Activated naive CD4-positive, alpha-beta T cell treated with anti-CD3 and anti-CD28 coated beads, Interleukin-2, amount 50 U/mL, for 72 hours (primary cell): ENCODE data around the gene ATP5F1B. TPM values are rescaled to one million over a fixed set of nuclear protein-coding genes. Genes with fewer than 3 reads are reported as not detected.
A peak's percentile ranks its signal among the peaks of the same experiment; 100 is the strongest.

ENCODE experiments used
- ATAC-seq, 2 donors: fragments of 150-1000 bp; cut with Tn5 transposase; 2 replicates each; pipeline ENCODE4 v1.10.0; 2021; ENCODE audit warnings: mild to moderate bottlenecking in 2 of 2, moderate library complexity in 2 of 2
- DNase-seq, 2 donors: peaks; one replicate each; pipeline ENCODE4 v3.0.0; 2021 to 2022; ENCODE audit warnings: low spot score in 2 of 2
- H3K27ac Mint-ChIP-seq, 2 donors: one replicate each; pipeline ENCODE4 v1.8.0; 2022; ENCODE audit warnings: mild to moderate bottlenecking in 2 of 2, mixed read lengths in 2 of 2
- H3K36me3 Mint-ChIP-seq, 2 donors: one replicate each; pipeline ENCODE4 v1.8.0; 2022; ENCODE audit warnings: mixed read lengths in 2 of 2
- H3K9me3 Mint-ChIP-seq, 2 donors: one replicate each; pipeline ENCODE4 v1.8.0; 2022; ENCODE audit warnings: mixed read lengths in 2 of 2
- total RNA-seq, 2 donors: library from RNA; stranded (reverse); gene quantifications; one replicate each; pipeline ENCODE4 v1.2.3, GENCODE V29; 2022

ATP5F1B gene
- total RNA-seq, 2 donors from 2014 or later = 788 to 897 TPM

DNA sequence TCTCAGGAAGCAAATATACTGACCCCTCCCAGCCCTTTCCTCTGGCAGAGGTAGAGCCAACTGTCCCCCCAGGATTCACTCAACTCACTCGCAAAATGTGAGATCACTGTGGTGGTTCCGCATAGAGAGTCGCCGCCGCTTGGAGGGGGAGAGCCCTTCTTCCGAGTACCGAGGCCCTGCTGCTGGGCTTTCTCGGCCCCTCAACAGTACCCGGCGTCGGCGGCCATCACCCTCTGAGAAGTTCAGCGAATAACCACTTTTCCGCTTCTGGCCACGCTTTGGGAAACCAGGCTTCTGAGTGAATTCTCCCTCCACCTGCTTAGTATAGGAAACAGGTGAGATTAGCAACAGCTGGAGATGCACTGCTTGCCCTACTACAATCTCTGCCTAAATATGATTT is 46.7 kb downstream of the ATP5F1B start:
- H3K9me3 Mint-ChIP-seq = no peaks in the 10 kb centered on the region
- peaks cover 7 to 8% of the 10 kb centered on the region in 2 donors for H3K36me3 Mint-ChIP-seq
- DNase-seq (no peak), ATAC-seq (no peak)
- H3K27ac Mint-ChIP-seq = no peak overlapping the region

DNA sequence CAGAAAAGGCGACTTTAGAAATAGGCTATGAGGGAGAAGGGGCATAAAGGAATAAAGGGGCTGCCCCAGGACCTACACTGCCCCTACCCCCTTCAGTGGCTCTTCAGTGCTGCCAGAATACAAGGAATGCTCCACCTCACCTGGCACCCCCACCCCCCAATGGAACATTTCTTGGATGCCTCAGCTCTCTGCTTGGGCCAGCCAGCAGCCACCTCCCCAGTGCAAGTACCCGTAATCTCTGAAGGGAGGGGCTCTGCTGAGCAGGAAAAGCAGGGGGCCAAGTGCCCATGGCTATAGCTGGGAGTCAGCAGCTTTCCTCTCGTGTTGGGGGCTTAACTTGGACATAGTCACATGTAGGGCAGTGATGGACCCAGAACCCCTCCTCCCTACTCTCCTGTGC is 49.0 kb downstream of the ATP5F1B start:
- ATAC-seq (no peak), DNase-seq (no peak)
- peak overlapping the region; percentile 11 to 85 for H3K27ac Mint-ChIP-seq
- H3K36me3 Mint-ChIP-seq = peaks cover 7 to 8% of the 10 kb centered on the region in 2 donors
- H3K9me3 Mint-ChIP-seq = no peaks in the 10 kb centered on the region

DNA sequence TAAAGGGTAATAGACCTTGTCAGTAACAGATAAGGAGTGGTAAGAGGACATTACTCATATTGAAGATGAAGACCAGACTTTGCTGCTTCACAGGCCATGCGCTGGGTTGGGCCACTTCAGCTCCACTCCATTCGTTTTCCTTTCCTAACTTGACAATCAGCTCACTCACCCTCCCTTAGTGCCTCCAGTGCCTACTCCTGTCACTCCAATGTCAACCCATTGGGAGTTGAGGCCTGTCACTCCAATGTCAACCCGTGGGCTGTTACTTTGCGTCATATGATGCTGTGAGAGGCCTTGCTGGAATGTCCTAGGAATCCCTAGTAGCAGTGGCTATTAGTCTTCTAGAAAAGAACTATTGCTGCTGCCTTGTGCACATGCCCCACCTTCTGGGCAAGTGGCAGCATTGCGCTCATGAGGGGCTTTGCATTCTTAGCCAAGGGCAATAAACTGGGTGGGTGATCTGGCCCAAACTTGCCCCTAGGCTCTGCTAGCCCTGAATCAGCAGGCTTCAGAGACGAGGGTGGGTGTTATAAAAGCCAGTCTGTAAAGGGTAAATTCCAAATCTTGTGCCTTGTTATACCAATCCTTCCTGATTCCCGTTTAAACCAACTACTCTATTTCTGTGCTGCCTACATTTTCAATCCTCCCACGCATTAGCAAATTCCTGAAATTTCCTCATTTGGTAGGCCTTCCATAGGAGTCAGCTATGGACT is 51.7 kb downstream of the ATP5F1B start:
- peak in 1 of 2 donors; percentile 69 for DNase-seq
- Mint-ChIP-seq H3K9me3 (no peaks in the 10 kb centered on the region), H3K36me3 (peaks cover 0 to 7% of the 10 kb centered on the region in 2 donors), H3K27ac (no peak overlapping the region)
- ATAC-seq = peak; percentile 51 to 58

DNA sequence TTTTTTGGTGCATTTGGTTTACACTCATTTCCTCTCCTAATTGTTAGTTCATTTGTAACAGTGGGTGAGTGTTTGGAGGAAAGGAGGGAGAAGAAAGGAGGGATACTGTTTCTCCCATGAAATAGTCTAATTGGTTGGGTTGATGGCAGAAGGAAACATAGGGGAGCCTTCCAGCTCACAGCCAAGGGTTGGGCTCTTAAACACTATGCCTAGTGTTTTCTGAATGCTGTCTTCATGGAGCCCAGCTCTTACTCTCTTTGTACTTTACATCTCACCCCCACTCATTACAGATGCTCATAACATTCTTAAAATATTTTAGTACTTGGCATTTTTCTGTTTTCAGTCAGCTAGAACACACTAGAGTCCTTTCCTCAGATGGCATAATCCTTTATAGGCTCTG is 53.8 kb downstream of the ATP5F1B start:
- Mint-ChIP-seq H3K27ac (no peak overlapping the region), H3K36me3 (no peaks in the 10 kb centered on the region), H3K9me3 (no peaks in the 10 kb centered on the region)
- no peak for DNase-seq
- ATAC-seq = no peak

DNA sequence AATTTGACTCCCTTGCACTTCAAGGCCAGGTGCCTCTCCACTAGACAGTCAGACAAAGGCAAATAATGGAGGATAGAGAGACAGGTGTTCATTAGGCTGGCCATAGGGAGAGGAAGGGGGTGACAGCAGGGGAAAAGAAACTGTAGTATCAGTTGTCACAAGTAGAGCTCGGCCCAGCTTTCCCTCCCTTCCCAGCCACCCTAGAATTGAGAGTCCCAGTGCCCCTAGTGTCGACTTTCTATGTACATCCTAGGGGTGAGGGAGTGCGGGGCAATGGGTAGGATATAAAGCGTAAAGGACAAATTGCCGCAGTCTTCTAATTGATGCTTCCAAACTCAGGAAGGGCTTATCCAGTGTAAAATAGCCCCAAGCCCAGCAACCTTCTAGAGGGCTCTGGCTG is 54.7 kb downstream of the ATP5F1B start:
- Mint-ChIP-seq H3K9me3 (no peaks in the 10 kb centered on the region), H3K27ac (peak overlapping the region in 1 of 2 donors; percentile 19), H3K36me3 (no peaks in the 10 kb centered on the region)
- no peak for DNase-seq
- ATAC-seq = no peak

DNA sequence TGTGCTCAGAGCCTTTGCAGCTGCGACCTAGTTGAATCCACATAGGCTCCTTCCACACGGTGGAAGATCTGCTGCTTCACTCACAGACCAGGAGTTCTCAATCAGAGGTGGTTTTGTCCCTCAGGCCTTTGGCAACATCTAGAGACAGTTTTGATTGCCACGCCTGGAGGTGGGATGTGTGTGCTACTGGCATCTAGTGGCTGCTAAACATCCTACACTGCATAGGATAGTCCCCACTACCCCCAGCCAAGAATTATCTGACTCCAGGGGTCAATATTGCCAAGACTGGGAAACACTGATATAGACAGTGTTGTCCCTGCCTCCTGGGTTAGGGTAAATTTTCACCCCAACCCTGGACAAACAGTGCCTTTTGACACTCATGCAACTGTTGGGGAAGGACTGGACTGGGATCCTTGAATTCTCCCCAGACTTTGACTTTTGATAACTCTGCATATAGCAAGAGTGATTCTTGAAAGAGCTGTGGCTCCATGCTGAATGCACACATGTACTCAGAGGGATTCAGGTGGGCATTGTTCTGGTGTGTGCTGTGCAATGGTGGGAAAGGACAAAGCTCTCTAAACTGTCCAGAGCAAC is 55.5 kb downstream of the ATP5F1B start:
- ATAC-seq (peak; percentile 66 to 75), DNase-seq (no peak)
- Mint-ChIP-seq H3K27ac (no peak overlapping the region), H3K9me3 (no peaks in the 10 kb centered on the region), H3K36me3 (no peaks in the 10 kb centered on the region)

DNA sequence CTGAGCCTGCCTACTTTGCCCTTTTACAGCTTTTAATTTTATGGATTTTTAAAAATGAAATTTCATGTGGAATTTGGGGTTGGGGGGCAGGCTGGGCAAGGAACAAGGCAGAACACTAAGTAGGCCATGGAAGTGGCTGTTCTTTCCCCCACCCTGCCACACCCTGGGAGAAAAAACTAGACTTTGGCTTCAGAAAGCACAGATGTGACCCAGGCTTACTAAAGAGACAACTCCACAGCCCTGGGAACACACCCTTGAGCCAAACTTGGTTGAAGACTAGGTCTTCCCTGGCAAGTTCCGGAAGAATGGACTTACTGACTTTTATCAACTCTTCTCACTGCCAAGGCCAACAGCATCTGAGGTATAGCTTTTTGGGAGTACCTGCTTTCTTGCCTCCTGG is 56.0 kb downstream of the ATP5F1B start:
- ATAC-seq (no peak), DNase-seq (no peak)
- Mint-ChIP-seq H3K27ac (no peak overlapping the region), H3K36me3 (no peaks in the 10 kb centered on the region), H3K9me3 (no peaks in the 10 kb centered on the region)

Other genes starting within 250 kb of the ATP5F1B start
- gene TIMELESS, start 196.6 kb downstream of the ATP5F1B start, total RNA-seq = 10 to 100 TPM; 60.4 to 61.6 TPM
- not detected for gene MIP, start 191.3 kb downstream of the ATP5F1B start, total RNA-seq
- gene SPRYD4, start 177.4 kb downstream of the ATP5F1B start, total RNA-seq = 1 to 10 TPM; 3.4 to 3.9 TPM
- gene GLS2, start 157.8 kb downstream of the ATP5F1B start, total RNA-seq = 1 to 10 TPM; 4.4 to 4.7 TPM
- gene RBMS2, start 124.2 kb downstream of the ATP5F1B start, total RNA-seq = 1 to 10 TPM; 2.5 to 6.2 TPM
- 100 to 1,000 TPM in 1 of 2 donors, 10 to 100 TPM in 1; 92.0 to 113 TPM for gene BAZ2A, start 15.7 kb downstream of the ATP5F1B start, total RNA-seq
- 100 to 1,000 TPM; 285 to 294 TPM for gene PTGES3, start 42.3 kb upstream of the ATP5F1B start, total RNA-seq
- 1,000 to 10,000 TPM; 1,074 to 1,104 TPM for gene NACA, start 79.3 kb upstream of the ATP5F1B start, total RNA-seq
- 10 to 100 TPM; 71.9 to 76.6 TPM for gene PRIM1, start 106.3 kb upstream of the ATP5F1B start, total RNA-seq
- 1 to 10 TPM; 2.9 to 9.3 TPM for gene HSD17B6, start 117.3 kb upstream of the ATP5F1B start, total RNA-seq